NCI-H2029 treated with DMSO at 0.1 percent for 48 hours (cell line): ENCODE data around the gene CYLC2.

Experiments
- DNase-seq: peaks from one replicate; lab custom pipeline; 2025; lab: John Stamatoyannopoulos, UW

Gene CYLC2, protein sequence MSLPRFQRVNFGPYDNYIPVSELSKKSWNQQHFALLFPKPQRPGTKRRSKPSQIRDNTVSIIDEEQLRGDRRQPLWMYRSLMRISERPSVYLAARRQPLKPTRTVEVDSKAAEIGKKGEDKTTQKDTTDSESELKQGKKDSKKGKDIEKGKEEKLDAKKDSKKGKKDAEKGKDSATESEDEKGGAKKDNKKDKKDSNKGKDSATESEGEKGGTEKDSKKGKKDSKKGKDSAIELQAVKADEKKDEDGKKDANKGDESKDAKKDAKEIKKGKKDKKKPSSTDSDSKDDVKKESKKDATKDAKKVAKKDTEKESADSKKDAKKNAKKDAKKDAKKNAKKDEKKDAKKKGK

DNA sequence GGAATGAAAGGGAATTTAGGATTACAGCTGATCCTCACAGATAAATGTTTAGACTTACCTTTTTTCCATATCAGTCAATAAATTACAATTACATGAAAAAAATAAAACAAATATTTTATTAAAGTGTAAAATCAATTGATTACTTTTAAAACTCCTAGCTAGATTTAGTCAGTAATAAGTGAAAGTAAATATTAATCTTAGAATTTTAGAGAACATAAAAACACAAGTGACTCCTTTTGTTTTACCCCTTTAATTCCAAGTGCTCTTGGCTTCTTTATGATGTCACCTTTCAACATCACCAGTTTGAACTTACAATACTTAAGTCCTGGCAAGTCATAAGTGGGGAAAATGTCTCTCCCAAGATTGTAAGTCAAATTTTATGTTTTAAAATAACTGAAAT, at the start of gene CYLC2:
CYLC2 (plus strand) TSS at position 301 of the 400 bp plus-strand sequence; CDS start at position 349, 48 bp downstream.
- no peak for DNase-seq

DNA sequence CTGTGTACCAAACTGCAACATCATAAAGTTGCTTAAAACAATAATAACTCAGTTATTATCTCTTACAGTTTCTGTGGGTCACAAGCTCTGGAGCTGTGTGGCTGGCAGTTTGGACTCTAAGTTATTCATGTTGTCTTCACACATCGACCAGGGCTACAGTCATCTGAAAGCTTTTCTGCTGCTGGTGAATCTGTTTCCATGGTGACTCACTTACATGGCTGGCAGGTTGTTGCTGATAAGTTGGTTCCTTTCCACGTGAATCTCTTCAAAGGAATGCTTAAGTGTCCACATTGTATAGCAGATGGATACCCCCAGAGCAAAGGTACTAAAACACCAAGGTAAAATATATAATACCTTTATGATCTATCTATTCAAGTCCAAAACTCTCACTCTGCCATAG, 44.8 kb upstream of the CYLC2 start:
- DNase-seq, result no peak

DNA sequence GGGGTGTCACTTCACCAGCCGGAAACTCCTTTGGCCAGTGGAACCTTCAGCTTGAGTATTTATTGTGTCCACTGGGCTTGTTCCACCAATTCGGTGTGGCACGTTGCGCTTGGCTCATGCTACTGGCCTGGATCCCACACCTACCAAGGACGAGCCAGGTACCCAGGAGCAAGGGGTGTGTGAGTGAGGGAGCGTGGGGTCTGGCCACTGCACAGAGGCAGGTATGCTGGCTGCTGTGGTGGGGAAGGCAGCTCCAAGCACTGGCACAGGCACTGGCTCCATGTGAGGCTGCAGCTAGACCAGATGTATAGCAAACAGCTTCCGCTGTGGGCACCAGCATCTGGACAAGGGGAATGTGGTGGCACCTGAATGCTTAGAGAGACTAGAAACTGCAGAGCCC, 28.1 kb upstream of the CYLC2 start:
- no peak for DNase-seq

DNA sequence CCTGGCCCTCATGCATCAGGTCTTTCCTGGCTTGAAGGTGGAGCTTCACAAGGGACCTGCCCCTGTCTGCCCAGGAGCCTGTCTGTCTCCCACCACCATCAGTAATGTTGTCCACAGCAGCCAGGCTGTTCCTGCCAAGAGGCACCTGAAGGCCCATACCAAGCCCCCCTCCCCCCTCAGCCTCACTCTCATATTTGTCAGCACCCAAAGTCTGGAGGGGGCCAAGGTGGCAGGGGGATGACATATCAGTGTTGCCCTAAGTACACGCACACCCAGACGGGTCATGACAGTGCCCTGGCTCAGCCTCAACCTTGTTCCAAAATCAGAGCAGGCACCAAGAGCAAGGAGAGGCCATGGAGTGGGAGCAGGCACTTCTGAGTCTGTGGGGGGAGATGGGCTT, 27.2 kb upstream of the CYLC2 start:
- no peak for DNase-seq

DNA sequence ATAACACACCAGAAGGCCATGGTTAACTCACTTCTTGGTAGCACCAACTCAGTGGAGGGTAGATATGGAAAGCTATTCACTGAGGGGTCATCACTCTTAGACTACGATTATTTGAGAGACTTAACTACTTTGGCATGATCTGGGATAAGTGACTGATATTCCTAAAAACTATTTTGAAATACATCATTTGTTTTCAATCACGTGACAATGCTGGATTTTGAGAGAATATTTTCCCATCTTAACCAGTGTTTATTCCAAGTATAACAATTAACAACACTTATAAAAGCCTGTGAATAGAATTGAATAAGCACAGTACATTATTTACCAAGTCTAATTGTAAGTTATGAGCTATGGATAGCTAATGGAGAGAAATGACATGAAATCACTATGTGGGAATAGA, 22.4 kb upstream of the CYLC2 start:
- no peak for DNase-seq

DNA sequence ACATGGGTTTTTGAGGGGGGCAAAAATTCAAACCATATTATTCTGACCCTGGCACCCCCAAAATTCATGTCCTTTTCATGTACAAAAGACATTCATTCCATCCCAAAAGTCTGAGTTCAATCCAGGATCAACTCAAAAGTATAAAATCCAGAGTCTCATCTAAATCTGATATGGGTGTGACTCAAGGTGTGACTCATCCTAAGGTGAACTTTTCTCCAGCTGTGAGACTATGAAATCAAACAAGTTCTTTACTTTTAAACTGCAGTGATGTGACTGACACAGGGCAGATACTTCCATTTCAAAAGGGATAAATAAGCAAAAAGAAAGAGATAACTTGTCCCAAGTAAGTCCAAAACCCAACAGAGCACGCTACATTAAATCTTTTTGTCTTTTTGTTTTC, 20.6 kb upstream of the CYLC2 start:
- DNase-seq, result no peak

DNA sequence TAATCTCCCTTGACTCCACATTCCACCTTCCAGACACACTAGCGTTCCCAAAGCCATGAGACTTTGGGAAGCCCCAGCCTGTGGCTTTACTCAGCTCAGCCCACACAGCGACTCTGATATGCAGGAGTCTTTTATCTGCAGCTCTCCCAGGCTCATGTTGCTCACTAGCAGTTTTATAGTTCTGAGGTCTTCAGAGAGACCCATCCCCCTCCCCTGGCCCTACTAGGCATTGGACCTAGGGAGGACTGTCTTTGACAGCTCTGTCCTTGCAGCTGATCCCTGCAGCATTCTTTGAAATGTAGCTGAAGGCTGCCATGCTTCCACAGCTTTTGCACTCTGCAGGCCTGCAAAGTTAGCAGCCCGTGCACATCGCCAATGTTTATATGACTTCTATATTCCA, 19.9 kb upstream of the CYLC2 start:
- no peak for DNase-seq

DNA sequence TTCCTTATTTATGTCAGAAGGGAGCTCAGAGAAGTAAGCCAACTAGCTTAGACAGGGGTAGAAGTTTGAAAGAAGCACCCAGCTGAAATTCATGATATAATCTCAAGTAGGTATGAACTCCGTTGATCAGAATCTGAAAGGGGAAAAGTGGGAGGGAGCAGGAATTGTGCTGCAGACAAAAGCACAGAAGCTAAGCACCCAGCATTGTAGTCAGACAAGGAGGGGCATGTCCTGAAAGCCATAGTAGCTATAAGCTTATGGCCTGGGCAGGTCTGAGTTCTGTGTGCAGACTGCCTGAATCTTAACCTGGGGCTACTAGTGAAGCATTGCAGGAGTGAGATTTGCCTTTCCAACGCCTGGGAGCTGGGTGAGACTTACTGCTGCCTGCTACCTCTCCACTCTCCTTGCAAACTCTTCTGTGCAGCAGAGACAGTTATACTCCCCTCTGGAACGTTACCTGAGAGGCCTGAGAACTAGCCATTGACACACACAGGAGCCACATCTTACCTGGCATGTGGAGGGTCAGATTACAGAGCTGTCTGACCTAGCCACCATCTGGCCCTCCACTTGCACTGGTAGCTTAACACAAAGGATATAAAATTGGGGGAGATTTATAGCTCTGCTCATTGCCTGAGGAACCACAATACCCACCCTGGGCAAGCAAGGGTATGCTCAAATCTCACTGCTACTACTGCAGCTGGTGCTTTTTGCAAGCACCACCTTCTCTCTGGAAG, 9.8 kb upstream of the CYLC2 start:
- no peak for DNase-seq

DNA sequence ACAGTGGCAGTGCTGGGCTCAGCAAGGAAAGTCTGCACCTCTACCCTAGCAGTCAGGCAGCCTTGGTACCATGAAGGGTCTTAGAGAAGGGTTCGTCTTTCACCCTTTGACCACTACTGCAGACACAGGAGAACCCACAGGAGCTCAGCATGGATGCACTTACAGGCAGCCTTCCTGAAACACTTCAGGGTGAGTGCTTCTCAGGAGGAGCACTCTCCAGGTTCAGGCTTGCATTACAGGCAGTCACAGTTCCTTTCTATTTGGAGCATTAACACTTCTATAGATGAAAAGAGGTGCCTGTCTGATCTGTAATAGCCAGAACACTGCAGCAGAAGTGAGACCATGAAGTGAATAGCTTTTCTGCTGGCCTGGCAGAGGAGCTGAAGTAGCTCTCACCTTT, 8.7 kb upstream of the CYLC2 start:
- DNase-seq, result no peak

DNA sequence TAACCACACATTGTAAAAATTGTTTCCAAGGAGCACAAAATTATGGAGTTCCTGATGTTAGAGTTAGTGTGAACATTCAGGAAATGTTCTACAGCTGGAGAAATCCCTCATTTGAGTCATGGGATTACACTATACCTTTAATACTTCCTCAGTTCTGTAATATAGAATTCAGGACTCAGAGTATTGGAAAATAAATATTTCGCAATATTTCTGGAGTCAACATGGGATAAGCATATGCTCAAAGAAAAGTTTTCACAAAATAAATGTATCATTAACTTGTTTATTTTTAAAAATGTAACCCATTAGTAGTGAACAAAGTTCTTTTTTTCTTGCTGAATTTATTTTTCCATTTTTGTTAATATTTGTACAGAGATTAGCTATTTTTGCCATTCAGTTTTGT, 8.6 kb downstream of the CYLC2 start:
- no peak for DNase-seq

DNA sequence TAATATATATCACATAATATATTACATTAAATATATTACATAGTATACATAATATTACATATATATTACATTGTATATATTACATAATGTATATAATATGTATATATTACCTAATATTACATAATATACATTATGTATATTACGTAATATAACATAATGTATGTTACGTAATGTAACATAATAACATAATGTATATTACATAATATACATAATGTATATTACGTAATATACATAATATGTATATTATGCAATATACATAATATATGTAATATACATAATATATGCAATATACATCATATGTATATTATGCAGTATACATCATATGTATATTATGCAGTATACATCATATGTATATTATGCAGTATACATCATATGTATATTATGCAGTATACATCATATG, 19.1 kb downstream of the CYLC2 start:
- no peak for DNase-seq

DNA sequence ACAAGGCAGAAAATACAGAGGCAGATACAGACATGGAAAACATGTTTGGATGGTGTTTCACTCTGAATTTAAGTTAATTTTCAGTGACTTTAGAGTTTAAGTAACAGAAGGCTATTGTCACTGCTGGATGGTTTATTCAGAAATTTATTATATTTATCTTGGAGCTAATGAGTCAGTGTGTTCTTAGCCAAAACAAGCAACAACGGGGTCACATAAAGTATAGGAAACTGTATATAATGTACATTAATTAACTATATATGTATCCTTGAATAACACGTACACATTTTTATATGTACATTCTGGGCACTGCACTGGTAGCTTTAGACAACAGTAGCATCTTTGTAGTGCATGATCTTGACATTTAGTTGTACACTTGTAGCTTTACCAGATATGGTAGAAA, 30.7 kb downstream of the CYLC2 start:
- DNase-seq, result no peak

DNA sequence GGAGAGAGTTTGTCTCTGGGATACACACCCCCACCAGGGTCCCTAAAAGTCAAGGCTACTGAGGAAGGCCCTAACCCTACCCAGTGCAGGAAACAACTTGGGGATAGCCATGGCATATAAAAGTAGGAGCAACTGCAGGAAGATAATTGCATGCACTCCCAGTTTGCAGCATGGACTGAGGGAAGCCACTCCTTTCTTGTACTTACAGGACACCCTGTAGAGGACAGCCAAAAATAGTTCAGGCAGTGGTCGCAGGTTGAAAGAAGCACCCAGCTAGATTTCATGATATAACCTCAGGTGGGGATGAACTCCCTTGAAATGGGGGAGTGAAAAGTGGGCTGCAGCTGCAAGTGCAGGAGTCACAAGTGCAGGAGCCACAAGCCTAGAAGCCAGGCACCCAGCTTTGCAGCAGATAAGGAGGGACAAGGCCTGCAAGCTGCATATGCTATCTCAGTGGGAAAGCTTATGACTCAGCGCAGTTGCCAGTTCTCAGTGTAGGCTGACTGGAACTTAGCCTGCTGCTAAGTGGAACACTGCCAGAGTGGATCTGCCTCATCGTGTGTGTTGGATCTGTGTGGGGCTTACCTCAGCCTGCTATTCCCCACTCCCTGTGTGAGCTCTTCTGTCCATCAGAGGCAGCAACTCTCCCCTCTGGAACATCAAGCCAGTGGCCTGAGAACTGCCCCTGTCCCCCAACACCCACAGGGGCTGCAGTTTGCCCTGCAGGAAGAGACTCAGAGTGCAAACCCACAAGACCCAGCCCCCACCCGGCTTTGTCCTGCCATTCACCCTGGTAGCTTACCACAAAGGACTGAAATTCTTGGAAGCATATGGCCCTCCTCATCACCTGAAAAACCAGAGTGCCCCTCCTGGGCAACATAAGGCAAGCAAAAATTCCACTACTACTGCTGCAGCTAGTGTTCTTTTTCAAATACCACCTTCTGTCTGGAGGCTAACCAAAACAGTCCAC, 42.7 kb downstream of the CYLC2 start:
- DNase-seq, result no peak

DNA sequence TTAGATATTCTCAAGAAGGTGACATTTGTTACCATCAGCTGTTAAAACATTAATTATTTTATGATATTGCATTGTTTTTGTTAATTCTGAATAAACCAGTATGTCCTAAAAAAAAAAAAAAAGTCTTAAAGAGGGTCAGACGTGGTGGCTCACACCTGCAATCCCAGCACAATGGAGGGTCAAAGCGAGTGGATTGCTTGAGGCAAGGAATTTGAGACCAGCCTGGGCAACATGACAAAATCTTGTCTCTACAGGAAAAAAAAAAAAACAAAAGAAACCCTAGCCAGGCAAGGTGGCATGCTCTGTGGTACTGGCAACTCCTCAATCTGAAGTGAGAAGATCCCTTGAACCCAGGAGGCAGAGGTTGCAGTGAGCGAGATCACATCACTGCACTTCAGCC, 46.8 kb downstream of the CYLC2 start:
- DNase-seq, result peak; percentile 38
